ENCODE measurements around the gene PEX6. TPM values are rescaled to one million over a fixed set of nuclear protein-coding genes. Genes with fewer than 3 reads are reported as not detected.

Gene PEX6
- 4.6 TPM in 2 replicates for polyA plus RNA-seq (2011; rRNA removed)
- polyA plus RNA-seq (2012; cell fraction: cytosol; rRNA removed): 6.5 and 8.4 TPM in 2 replicates
- polyA plus RNA-seq (2012; cell fraction: nucleus; rRNA removed): 23.6 and 28.3 TPM in 2 replicates
- 8.3 to 9.5 TPM (median 8.6 TPM) in 3 replicates for polyA plus RNA-seq (2017; fragmentation: RNase III; extraction: RNeasy Plus Mini Kit Qiagen cat#74134 plus additional on column Dnase treatment)
- 5.9 and 8.6 TPM in 2 replicates for polyA minus RNA-seq (2011; rRNA and poly(A)+ RNA removed)

DNA sequence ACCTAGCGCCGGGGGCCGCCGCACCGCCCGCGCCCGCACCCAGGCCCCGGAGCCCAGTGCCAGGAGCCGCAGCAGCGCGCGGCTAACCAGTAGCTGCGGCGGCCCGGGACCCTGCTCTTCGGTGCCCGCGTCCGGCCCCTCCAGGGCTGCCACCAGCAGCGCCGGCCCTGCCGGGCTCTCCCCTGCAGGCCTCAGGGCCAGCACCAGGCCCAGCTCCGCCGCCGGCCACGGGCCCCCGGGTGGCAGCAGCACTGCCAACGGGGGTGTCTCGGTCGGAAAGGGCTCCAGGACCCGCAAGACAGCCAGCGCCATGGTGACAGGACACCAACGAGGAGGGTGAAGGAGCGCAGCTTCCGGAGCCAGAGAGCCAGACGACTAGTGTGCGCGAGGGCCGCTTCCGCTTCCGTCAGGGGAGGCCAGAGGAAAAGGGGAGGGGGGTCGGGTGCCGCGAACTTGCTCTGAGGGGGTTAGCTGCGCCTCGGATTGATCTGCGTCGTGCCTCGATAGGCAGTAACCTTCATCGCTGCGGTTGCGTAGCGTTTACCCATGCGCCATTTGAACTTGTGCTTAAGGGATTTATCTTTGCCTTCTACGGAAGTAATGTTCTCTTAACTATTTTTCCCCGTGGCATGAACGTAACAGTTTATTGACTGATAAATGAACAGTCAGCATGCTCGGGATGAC lies at the start of gene PEX6:
Gene PEX6, minus strand, starts transcription at position 343 of the 684 bp plus-strand sequence. Its CDS starts 31 bp downstream, at position 312.
- 3% methylated on average over 13 of the region's 59 CpGs for WGBS (ENCODE audit: missing lambda C conversion rate)
- CTCF ChIA-PET: interaction anchor here (0.9 to 2.8 kb wide), 3 partner anchors 9 to 165 kb away, joined by 4 to 6 read pairs (median 4); no protein-coding TSS in a partner anchor
- ATAC-seq (peak; percentile 92 to 94), DNase-seq (ENCODE audit: low read depth in 1 of 2, low spot score in 1 of 2) (peak; percentile 76 to 84), FAIRE-seq (no peak)
- peaks cover 7% of the 10 kb centered on the region; the same call in 1 of the 3 replicates for H3K4me1 ChIP-seq
- peak within 1 kb of the TSS; percentile 92 to 94 for H3K27ac ChIP-seq
- no peaks in the 10 kb centered on the region for H3K9me3 ChIP-seq
- H3K4me3 ChIP-seq: peak within 1 kb of the TSS; percentile 99
- H3K4me2 ChIP-seq: peak within 1 kb of the TSS; percentile 92
- POLR2A ChIA-PET: interaction anchor here (0.6 to 1.7 kb wide), 5 partner anchors 14 to 100 kb away, joined by 3 to 9 read pairs (median 4); partner anchors contain the start of genes CNPY3, KLC4, KLHDC3 and MEA1
- TF ChIP-seq RFX5 (IDR thresholded peaks at IDR 0.05) (0 out of 2 replicates have a peak, but pooled peaks have one; percentile 42), JUN (IDR thresholded peaks at IDR 0.05) (peak in 1 of 2 experiments; percentile 56; a peak in 4 of 5 replicates), MAX (IDR thresholded peaks at IDR 0.05) (peak; percentile 71), RCOR1 (IDR thresholded peaks at IDR 0.05; ENCODE audit: low read depth, low read length) (no peak), PHF8 (IDR thresholded peaks at IDR 0.05; ENCODE audit: borderline replicate concordance, low read depth) (peak; percentile 69; the same call in 1 of the 2 replicates), E2F6 (IDR thresholded peaks at IDR 0.05; ENCODE audit: borderline replicate concordance, low read depth) (peak; percentile 38; the same call in 1 of the 2 replicates), POLR2A (IDR thresholded peaks at IDR 0.05; ENCODE audit: low read length) (peak; percentile 79), MAFK (IDR thresholded peaks at IDR 0.05; ENCODE audit: partially characterized antibody) (peak; percentile 29)
- TF ChIP-seq, protein P1, sequence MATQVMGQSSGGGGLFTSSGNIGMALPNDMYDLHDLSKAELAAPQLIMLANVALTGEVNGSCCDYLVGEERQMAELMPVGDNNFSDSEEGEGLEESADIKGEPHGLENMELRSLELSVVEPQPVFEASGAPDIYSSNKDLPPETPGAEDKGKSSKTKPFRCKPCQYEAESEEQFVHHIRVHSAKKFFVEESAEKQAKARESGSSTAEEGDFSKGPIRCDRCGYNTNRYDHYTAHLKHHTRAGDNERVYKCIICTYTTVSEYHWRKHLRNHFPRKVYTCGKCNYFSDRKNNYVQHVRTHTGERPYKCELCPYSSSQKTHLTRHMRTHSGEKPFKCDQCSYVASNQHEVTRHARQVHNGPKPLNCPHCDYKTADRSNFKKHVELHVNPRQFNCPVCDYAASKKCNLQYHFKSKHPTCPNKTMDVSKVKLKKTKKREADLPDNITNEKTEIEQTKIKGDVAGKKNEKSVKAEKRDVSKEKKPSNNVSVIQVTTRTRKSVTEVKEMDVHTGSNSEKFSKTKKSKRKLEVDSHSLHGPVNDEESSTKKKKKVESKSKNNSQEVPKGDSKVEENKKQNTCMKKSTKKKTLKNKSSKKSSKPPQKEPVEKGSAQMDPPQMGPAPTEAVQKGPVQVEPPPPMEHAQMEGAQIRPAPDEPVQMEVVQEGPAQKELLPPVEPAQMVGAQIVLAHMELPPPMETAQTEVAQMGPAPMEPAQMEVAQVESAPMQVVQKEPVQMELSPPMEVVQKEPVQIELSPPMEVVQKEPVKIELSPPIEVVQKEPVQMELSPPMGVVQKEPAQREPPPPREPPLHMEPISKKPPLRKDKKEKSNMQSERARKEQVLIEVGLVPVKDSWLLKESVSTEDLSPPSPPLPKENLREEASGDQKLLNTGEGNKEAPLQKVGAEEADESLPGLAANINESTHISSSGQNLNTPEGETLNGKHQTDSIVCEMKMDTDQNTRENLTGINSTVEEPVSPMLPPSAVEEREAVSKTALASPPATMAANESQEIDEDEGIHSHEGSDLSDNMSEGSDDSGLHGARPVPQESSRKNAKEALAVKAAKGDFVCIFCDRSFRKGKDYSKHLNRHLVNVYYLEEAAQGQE (IDR thresholded peaks at IDR 0.05): no peak
- TF ChIP-seq, protein P2, sequence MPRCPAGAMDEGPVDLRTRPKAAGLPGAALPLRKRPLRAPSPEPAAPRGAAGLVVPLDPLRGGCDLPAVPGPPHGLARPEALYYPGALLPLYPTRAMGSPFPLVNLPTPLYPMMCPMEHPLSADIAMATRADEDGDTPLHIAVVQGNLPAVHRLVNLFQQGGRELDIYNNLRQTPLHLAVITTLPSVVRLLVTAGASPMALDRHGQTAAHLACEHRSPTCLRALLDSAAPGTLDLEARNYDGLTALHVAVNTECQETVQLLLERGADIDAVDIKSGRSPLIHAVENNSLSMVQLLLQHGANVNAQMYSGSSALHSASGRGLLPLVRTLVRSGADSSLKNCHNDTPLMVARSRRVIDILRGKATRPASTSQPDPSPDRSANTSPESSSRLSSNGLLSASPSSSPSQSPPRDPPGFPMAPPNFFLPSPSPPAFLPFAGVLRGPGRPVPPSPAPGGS (IDR thresholded peaks at IDR 0.05): peak; percentile 34; the same call in 2 of the 3 replicates
- TF ChIP-seq, protein P3, sequence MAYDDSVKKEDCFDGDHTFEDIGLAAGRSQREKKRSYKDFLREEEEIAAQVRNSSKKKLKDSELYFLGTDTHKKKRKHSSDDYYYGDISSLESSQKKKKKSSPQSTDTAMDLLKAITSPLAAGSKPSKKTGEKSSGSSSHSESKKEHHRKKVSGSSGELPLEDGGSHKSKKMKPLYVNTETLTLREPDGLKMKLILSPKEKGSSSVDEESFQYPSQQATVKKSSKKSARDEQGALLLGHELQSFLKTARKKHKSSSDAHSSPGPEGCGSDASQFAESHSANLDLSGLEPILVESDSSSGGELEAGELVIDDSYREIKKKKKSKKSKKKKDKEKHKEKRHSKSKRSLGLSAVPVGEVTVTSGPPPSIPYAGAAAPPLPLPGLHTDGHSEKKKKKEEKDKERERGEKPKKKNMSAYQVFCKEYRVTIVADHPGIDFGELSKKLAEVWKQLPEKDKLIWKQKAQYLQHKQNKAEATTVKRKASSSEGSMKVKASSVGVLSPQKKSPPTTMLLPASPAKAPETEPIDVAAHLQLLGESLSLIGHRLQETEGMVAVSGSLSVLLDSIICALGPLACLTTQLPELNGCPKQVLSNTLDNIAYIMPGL (CRISPR knock-in tag; IDR thresholded peaks at IDR 0.05; ENCODE audit: borderline replicate concordance): no peak

- H3K4me2 ChIP-seq: no peak overlapping the region
- no peak overlapping the region for H3K27ac ChIP-seq
- no peak for FAIRE-seq
- ChIA-PET POLR2A (no interaction called here), CTCF (interaction anchor here (1.0 kb wide), 1 partner anchor 27 kb away, joined by 4 read pairs; the partner anchor contains the start of gene CUL7)
- ATAC-seq: no peak
- 95% methylated on average over 5 of the region's 5 CpGs for WGBS (ENCODE audit: missing lambda C conversion rate)
- no peaks in the 10 kb centered on the region for H3K9me3 ChIP-seq
- no peak overlapping the region for H3K4me3 ChIP-seq
- DNase-seq (ENCODE audit: low read depth in 1 of 2, low spot score in 1 of 2): no peak
- H3K4me1 ChIP-seq: 0 out of 3 replicates have a peak, but pooled peaks cover 9% of the 10 kb centered on the region
- TF ChIP-seq, protein P4, sequence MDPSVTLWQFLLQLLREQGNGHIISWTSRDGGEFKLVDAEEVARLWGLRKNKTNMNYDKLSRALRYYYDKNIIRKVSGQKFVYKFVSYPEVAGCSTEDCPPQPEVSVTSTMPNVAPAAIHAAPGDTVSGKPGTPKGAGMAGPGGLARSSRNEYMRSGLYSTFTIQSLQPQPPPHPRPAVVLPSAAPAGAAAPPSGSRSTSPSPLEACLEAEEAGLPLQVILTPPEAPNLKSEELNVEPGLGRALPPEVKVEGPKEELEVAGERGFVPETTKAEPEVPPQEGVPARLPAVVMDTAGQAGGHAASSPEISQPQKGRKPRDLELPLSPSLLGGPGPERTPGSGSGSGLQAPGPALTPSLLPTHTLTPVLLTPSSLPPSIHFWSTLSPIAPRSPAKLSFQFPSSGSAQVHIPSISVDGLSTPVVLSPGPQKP (IDR thresholded peaks at IDR 0.05; ENCODE audit: low read depth, low read length): no peak
- no peak for TF ChIP-seq ZFP36 (IDR thresholded peaks at IDR 0.05; ENCODE audit: borderline replicate concordance, partially characterized antibody)
- no peak for TF ChIP-seq EHF (CRISPR knock-in tag; IDR thresholded peaks at IDR 0.05)
- TF ChIP-seq HDAC2 (IDR thresholded peaks at IDR 0.05): no peak
- TF ChIP-seq NFE2L2 (conservative IDR thresholded peaks at IDR 0.05; ENCODE audit: low read length): no peak
- TF ChIP-seq ZNF302 (CRISPR knock-in tag; IDR thresholded peaks at IDR 0.05): no peak
- no peak for TF ChIP-seq EHMT2 (IDR thresholded peaks at IDR 0.05; ENCODE audit: low read depth)
- TF ChIP-seq E2F6 (IDR thresholded peaks at IDR 0.05; ENCODE audit: borderline replicate concordance, low read depth): no peak
- TF ChIP-seq RAD21 (conservative IDR thresholded peaks at IDR 0.05 in 1 of 2, IDR thresholded peaks at IDR 0.05 in 1 of 2): no peak
- TF ChIP-seq ZSCAN20 (CRISPR knock-in tag; IDR thresholded peaks at IDR 0.05): no peak
- no peak for TF ChIP-seq PBX3 (IDR thresholded peaks at IDR 0.05)
- no peak for TF ChIP-seq KDM5A (IDR thresholded peaks at IDR 0.05)
- TF ChIP-seq CHD2 (IDR thresholded peaks at IDR 0.05; ENCODE audit: low read length, partially characterized antibody): no peak
Measured at GRCh38 chr6:43026365-43026764, 47.4 kb upstream of the PEX6 start.
